HG02943 (cell line): ENCODE data around the gene COL20A1.

ENCODE experiments used
- ATAC-seq: cut with Tn5 transposase; IDR thresholded peaks from one replicate; pipeline ENCODE4 v1.9.1; 2021; ENCODE audit warnings: mild to moderate bottlenecking, low read depth, moderate library complexity; ENCODE audit not compliant: unreplicated experiment

COL20A1 gene

DNA sequence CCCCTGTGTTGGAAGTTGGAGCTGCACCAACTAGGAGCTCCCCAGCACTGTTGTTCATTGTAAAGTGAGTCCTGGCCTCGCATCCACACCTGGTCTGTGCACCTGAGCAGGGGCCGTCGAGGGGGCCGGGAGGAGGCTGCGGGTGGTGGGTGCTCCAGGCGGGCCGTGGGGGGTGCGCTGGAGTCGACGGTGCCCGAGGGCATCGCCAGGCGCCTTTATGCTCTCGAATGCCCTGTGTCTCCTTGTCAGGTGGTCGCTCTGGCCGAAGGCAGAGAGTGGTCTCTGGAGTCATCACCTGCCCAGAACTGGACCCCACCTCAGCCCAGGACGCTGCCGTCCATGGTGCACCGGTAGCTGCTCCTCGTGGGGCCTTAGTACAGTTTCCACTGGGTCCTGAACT, 16.0 kb upstream of the COL20A1 start:
- no peak for ATAC-seq

DNA sequence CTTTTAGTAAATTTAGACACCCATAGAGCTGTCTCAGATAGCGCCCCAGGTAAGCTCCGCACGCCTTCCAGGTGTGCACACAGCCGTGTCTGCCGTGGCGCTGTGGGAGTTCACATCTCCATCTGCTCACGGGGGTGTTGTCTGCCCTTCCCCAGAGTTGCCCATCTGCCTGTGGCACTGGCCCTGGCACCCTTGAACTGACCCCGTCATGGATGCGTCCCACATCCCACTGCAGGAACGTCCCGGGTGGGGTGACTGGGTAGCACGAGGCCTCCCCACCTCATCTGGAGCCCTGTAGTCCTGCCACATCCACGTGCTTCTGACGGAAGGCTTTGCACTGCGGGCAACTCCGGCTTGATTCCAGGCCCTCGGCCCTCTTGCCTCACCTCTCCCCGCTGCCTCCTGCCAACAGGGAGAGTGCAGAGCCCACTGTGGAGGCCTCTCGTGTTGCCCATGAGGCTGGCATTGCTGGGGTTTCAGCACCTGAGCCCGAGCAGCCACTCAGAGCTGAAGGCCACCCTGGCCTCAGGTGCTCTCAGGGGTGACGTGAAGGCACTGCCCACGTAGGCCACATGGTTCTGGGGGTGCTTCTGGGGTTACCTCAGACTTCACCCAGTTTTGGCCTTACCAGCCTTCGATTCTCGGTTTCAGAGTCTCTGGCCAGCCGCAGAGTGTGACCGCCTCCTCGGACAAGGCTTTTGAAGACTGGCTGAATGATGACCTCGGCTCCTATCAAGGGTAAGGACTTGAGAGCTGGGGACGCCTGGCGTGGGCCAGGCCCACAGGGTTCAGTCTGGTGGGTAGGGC, 15.3 kb upstream of the COL20A1 start:
- ATAC-seq: no peak

- ATAC-seq: no peak
These were observed 14.3 kb upstream of the COL20A1 start for GRCh38 chr20:63278661-63279060.

- no peak for ATAC-seq
These were observed 13.1 kb upstream of the COL20A1 start for GRCh38 chr20:63279931-63280330.

DNA sequence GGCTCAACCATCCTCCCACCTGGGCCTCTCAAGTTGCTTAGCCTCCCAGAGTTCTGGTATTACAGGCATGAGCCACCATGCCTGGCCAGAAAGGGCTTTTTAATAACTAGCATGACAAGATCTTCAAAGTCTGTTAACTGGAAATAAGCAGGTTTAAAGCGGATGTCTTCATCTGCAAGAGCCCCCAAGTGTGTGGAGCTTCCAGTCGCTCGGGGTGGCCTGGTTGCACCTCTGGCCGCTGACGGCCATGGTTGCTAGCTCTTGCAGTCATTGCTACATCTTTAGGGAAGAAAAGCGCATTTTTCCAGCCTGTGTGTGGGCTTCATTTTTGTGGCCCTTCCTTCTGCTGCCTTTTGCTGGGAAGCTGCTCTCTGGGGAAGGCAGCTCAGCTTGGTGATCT, 12.6 kb upstream of the COL20A1 start:
- ATAC-seq: no peak

DNA sequence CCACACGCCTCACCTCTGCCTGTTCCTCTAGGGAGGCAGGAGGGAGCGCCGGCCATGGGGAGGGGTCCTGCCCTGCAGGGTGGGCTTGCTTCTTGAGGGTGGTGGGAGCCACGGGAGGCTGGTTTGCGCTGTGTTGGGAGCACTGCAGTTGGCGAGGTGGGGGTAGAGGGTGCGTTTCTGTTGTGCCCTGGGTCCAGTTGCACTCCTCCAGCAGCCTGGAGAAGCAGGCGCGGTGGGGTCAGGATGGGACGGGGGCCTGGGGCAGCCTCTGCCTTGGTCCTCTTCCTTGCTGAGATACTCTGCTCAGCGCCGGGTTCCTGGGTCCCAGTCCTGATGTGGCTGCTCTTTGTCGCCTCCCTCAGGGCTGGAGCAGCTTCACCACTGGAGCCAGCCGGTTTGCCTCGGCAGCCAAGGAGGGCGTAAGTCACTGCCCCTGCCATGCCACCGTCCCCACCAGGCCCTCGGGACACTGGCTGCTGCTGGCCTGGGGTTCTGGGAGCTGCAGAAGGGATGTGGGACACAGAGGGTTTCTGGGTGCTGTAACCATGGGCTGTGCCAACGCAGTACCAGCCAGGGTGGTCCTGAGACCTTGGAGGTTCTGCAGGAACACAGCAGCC, 11.9 kb upstream of the COL20A1 start:
- ATAC-seq: no peak

DNA sequence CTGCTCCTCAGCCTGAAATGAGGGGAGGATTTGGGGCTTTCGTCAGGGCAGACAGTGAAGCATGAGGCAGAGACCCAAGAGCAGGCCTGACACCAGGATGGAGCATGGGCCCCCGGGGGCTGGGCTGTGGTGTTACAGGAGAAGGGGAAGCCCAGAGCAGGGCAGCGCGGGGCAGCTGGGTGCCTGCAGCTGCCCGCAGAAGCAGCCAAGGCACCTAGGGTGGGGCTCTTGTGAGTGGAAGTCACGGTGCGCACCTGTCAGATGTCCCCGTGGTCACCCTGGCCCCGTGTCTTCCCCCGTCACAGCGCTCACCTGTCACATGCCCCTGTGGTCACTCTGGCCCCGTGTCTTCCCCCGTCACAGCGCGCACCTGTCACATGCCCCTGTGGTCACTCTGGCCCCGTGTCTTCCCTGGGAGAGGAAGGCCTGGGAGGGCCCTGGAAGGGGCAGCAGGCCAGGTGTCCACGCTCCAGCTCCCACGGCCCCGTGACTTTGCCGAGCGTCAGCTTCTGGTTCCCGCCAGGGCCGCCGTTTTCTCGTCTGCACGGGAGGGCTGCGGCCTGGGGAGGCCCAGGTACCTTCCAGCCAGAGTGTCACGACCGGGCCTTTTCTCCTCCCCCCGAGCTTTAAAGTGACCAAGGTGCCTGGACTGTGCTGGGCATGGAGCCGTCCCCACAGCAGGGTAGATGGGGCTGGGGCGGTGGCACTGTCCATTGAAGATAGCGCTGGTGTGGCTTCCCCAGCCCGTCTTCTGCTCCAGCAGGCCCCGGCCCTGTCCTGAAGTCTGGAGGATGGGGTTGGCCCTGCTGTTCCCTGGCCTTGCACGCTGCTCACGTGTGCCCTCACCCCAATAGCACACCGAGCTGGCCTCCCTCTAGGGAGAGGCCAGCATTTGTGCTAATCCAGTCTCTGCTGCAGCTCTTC, 11.0 kb upstream of the COL20A1 start:
- ATAC-seq: no peak

GRCh38 chr20:63282946-63283345, 10.0 kb upstream of the COL20A1 start:
- no peak for ATAC-seq

DNA sequence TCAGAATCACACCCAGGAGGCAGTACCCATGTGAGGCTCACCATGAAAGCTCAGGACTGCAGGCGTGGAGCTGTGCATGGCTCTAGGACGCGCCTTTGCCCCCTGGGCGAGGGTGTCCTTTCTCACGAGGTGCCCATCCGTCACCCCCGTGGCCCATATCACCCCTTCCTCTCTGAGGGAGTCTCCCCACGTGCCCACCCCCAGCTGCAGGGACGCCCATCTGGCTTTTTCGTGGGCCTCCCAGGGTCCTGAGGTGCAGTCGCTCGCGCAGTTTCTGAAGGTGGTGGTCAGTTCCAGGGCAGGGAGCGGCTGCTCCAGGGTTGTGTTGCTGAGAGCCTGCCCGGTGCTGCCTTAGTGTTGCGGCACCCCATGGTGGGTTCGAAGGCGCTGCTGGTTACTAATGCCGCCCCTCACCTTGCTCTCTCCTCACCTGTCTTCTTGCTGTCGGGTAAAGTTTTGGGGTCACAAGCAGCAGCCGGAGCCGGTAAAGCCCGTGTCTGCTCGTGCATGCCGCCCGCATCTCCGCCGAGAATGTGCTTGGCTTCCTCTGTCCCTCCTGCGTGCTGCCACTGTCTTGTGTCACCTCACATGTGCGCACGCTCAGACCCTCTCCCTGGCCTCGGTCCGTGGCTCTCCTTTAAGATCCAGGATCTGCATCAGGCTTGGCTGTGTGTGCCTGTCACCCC, 9.4 kb upstream of the COL20A1 start:
- ATAC-seq: no peak

- no peak for ATAC-seq
These were observed 8.9 kb upstream of the COL20A1 start for GRCh38 chr20:63284083-63284440.

GRCh38 chr20:63284544-63284949, 8.4 kb upstream of the COL20A1 start:
- no peak for ATAC-seq

GRCh38 chr20:63284981-63285524, 7.9 kb upstream of the COL20A1 start:
- ATAC-seq: no peak

GRCh38 chr20:63285636-63286615, 7.1 kb upstream of the COL20A1 start:
- ATAC-seq: no peak

DNA sequence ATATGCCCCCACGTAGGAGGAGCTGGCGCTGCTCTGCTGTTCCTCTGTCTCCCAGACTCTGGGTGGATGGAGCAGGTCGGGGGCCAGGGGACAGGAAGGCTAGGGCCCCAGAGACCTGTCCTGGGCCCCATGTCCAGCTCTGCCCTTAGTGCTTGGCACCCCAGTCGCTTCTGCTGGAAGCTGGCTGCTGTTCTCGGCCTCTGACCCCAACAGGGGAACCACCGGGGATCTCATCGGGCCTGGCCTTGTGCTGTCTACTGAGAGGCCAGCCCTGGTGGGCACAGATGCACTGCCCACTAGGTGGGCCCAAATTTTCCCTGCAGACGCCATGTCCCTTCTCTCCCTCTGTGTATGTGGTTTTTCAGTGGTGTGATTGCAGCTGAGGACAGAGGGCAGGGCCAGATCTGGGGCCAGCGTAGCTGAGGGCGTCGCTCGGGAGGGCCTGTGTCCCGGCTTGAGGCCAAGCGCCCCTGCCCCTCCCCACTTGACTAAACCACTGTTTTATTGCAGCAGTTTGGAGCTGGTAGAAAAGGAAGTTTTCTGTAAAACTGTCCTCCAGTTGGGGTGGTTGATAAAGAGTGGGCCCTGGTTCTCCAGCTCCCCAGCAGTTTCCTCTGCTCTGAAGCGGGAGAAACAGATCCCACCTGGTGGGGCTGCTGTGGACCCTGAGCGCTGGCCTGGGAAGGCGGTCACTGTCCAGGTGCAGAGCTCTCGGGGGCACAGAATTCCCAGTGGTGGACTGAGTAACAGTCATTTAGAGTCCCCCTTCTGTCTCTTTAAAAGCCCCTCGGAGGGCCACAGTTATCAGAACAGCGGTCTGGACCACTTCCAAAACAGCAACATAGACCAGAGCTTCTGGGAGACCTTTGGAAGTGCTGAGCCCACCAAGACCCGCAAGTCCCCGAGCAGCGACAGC, 5.9 kb upstream of the COL20A1 start:
- no peak for ATAC-seq

GRCh38 chr20:63287697-63288580, 5.0 kb upstream of the COL20A1 start:
- ATAC-seq: no peak

- ATAC-seq: no peak
These were observed 4.3 kb upstream of the COL20A1 start for GRCh38 chr20:63288581-63289251.
